ENCODE results near the gene LDAF1.

LDAF1 gene

GRCh38 chr16:21222495-21223337 is 64.2 kb downstream of the LDAF1 start:
- no peak for DNase-seq (ENCODE audit: low read depth, low spot score)
- no peak overlapping the region for H3K4me3 ChIP-seq (ENCODE audit: low read length)

- H3K4me3 ChIP-seq (ENCODE audit: low read length), result no peak overlapping the region
- no peak for DNase-seq (ENCODE audit: low read depth, low spot score)
Measured at GRCh38 chr16:21223787-21224186, 65.3 kb downstream of the LDAF1 start.

GRCh38 chr16:21224800-21225199 is 66.3 kb downstream of the LDAF1 start:
- H3K4me3 ChIP-seq (ENCODE audit: low read length), result no peak overlapping the region
- DNase-seq (ENCODE audit: low read depth, low spot score), result no peak

GRCh38 chr16:21226749-21227148 is 68.3 kb downstream of the LDAF1 start:
- H3K4me3 ChIP-seq (ENCODE audit: low read length), result no peak overlapping the region
- DNase-seq (ENCODE audit: low read depth, low spot score), result no peak

GRCh38 chr16:21227866-21228265 is 69.4 kb downstream of the LDAF1 start:
- H3K4me3 ChIP-seq (ENCODE audit: low read length), result no peak overlapping the region
- no peak for DNase-seq (ENCODE audit: low read depth, low spot score)

GRCh38 chr16:21228361-21228872 is 69.9 kb downstream of the LDAF1 start:
- no peak overlapping the region for H3K4me3 ChIP-seq (ENCODE audit: low read length)

More at GRCh38 chr16:21228361-21228872, 69.9 kb downstream of the LDAF1 start:
- no peak for DNase-seq (ENCODE audit: low read depth, low spot score)
